Brain microvascular endothelial cell (primary cell): ENCODE measurements around the gene KDM2B.

ENCODE experiments used
- DNase-seq: peaks from one replicate; pipeline ENCODE4 v3.0.0-alpha.2; 2020
- H3K27ac ChIP-seq: fragments of 250-450 bp; sonication (Bioruptor Pico); 2 replicates; pipeline ENCODE4 v1.5.1; 2020; ENCODE audit warnings: mild to moderate bottlenecking, moderate library complexity
- H3K27me3 ChIP-seq: fragments of 250-450 bp; sonication (Bioruptor Pico); replicated peaks from 2 replicates; pipeline ENCODE4 v1.5.1; 2020; ENCODE audit warnings: mild to moderate bottlenecking
- H3K36me3 ChIP-seq: fragments of 250-450 bp; sonication (Bioruptor Pico); replicated peaks from 2 replicates; pipeline ENCODE4 v1.5.1; 2020; ENCODE audit warnings: mild to moderate bottlenecking
- H3K4me3 ChIP-seq: 2 replicates; pipeline ENCODE4 v1.5.1; 2011; ENCODE audit warnings: low read depth, mild to moderate bottlenecking, control low read depth, low read length, moderate library complexity
- CTCF ChIP-seq: IDR thresholded peaks from 2 replicates; pipeline ENCODE4 v1.5.1; 2011; ENCODE audit warnings: low read depth, mild to moderate bottlenecking, moderate library complexity, low read length, control low read depth, inconsistent platforms; ENCODE audit errors: missing control alignments
- in situ Hi-C: cut with HindIII; loops from 2 replicates; pipeline ENCODE4 v1.10.0; 2017; ENCODE audit warnings: low sequenced_read_pairs, low pct_ligation_motif_present

The KDM2B gene

GRCh38 chr12:121620333-121620891 lies 39.6 kb upstream of the KDM2B start:
- Histone ChIP-seq H3K27me3 (no peaks in the 10 kb centered on the region), H3K36me3 (no peaks in the 10 kb centered on the region), H3K27ac (no peak overlapping the region), H3K4me3 (no peak overlapping the region)
- no peak for TF ChIP-seq CTCF
- in situ Hi-C loops, result no loop called here
- DNase-seq, result no peak

GRCh38 chr12:121618659-121619233 lies 37.9 kb upstream of the KDM2B start:
- no peak for DNase-seq
- no peak for TF ChIP-seq CTCF
- in situ Hi-C loops, result no loop called here
- Histone ChIP-seq H3K27ac (no peak overlapping the region), H3K4me3 (no peak overlapping the region), H3K36me3 (no peaks in the 10 kb centered on the region), H3K27me3 (no peaks in the 10 kb centered on the region)

DNA sequence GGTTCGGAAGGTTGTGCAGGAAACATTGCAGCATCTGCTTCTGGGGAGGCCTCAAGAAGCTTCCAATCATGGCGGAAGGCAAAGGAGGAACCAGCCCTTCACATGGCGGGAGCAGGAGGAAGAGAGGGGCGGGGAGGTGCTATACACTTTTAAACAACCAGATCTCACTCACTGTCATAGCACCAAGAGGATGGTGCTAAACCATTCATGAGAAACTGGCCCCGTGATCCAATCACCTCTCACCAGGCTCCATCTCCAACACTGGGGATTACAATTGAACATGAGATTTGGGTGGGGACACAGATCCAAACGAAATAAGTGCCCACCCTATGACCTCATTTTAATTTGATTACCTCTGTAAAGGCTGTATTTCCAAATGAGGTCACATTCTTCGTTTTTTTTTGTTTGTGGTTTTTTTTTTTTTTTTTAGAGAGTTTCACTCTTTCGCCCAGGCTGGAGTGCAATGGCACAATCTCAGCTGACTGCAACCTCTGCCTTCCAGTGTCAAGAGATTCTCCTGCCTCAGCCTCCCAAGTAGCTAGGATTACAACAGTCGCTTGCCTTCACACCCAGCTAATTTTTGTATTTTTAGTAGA lies 34.1 kb upstream of the KDM2B start:
- Histone ChIP-seq H3K4me3 (no peak overlapping the region), H3K27ac (no peak overlapping the region), H3K27me3 (no peaks in the 10 kb centered on the region), H3K36me3 (no peaks in the 10 kb centered on the region)
- no peak for DNase-seq
- in situ Hi-C loops, result no loop called here
- no peak for TF ChIP-seq CTCF

- Histone ChIP-seq H3K4me3 (no peak overlapping the region), H3K36me3 (no peaks in the 10 kb centered on the region), H3K27ac (no peak overlapping the region), H3K27me3 (no peaks in the 10 kb centered on the region)
- in situ Hi-C loops, result no loop called here
- no peak for DNase-seq
- TF ChIP-seq CTCF, result no peak
These were observed 32.6 kb upstream of the KDM2B start for GRCh38 chr12:121613462-121613861.

- H3K4me3 ChIP-seq, result no peak overlapping the region
- no peak for DNase-seq
- in situ Hi-C loops, result no loop called here
- H3K36me3 ChIP-seq, result no peaks in the 10 kb centered on the region
- no peaks in the 10 kb centered on the region for H3K27me3 ChIP-seq
- no peak overlapping the region for H3K27ac ChIP-seq
- TF ChIP-seq CTCF, result no peak
These were observed 30.5 kb upstream of the KDM2B start for GRCh38 chr12:121611306-121611705.
